PC-3 (cell line): ENCODE measurements around the gene HES7. TPM values are rescaled to one million over a fixed set of nuclear protein-coding genes. Genes with fewer than 3 reads are reported as not detected.

Source experiments
- ATAC-seq: fragments of 200-7000 bp; cut with Tn5 transposase; 2 replicates; pipeline ENCODE4 v1.9.1; 2020; ENCODE audit warnings: mild to moderate bottlenecking, moderate library complexity
- BruUV-seq: library from RNA; stranded (reverse); fragments of 400-500 nt; replicated peaks from 2 replicates; lab custom pipeline; 2021; lab: Mats Ljungman, UMichigan
- CTCF ChIA-PET: fragments of 300-600 bp; sonication (Branson Sonifier 250); formaldehyde crosslinking; loops from one replicate; lab custom pipeline; 2022; ENCODE audit warnings: antibody characterized with exemption; lab: Charles Lee
- POLR2A ChIA-PET: fragments of 300-600 bp; sonication (Branson Sonifier 250); formaldehyde crosslinking; loops from one replicate; lab custom pipeline; 2022; ENCODE audit warnings: antibody characterized with exemption; ENCODE audit not compliant: unreplicated experiment; lab: Charles Lee
- DNase-seq: peaks from one replicate; pipeline ENCODE4 v3.0.0-alpha.2; 2015
- H2AFZ ChIP-seq: fragments of 300-600 bp; sonication (generic); 2 replicates; pipeline ENCODE4 v1.6.0; 2016; ENCODE audit warnings: antibody characterized with exemption, low read length
- H3F3A ChIP-seq: fragments of 300-600 bp; sonication (generic); one replicate; pipeline ENCODE4 v1.6.0; 2017; ENCODE audit warnings: antibody characterized with exemption, low read length, control low read depth, mild to moderate bottlenecking; ENCODE audit not compliant: unreplicated experiment
- H3K27ac ChIP-seq: fragments of 300-600 bp; sonication (generic); 2 replicates; pipeline ENCODE4 v1.5.1; 2016; ENCODE audit warnings: mild to moderate bottlenecking, low read length
- H3K27me3 ChIP-seq: fragments of 300-600 bp; sonication (generic); 2 replicates; pipeline ENCODE4 v1.6.1; 2016; ENCODE audit warnings: low read length, mixed read lengths
- H3K36me3 ChIP-seq: fragments of 300-600 bp; sonication (generic); 2 replicates; pipeline ENCODE4 v1.6.1; 2016; ENCODE audit warnings: low read depth, mixed run types, low read length, mixed read lengths
- H3K4me1 ChIP-seq: fragments of 300-600 bp; sonication (generic); 2 replicates; pipeline ENCODE4 v1.5.1; 2016; ENCODE audit warnings: low read length; ENCODE audit not compliant: insufficient read depth
- H3K4me2 ChIP-seq: fragments of 300-600 bp; sonication (generic); 2 replicates; pipeline ENCODE4 v1.6.0; 2016; ENCODE audit warnings: low read length
- H3K4me3 ChIP-seq: fragments of 300-600 bp; sonication (generic); 2 replicates; pipeline ENCODE4 v1.5.1; 2016; ENCODE audit warnings: mild to moderate bottlenecking, low read length, mixed read lengths
- H3K79me2 ChIP-seq: fragments of 300-600 bp; sonication (generic); 2 replicates; pipeline ENCODE4 v1.6.1; 2017; ENCODE audit warnings: low read length, mixed read lengths
- H3K9ac ChIP-seq: fragments of 300-600 bp; sonication (generic); 2 replicates; pipeline ENCODE4 v1.6.0; 2016; ENCODE audit warnings: mild to moderate bottlenecking, low read length
- H3K9me2 ChIP-seq: fragments of 300-600 bp; sonication (generic); replicated peaks from 2 replicates; pipeline ENCODE4 v1.6.1; 2016; ENCODE audit warnings: mixed run types, low read length, mixed read lengths
- H3K9me3 ChIP-seq: fragments of 300-600 bp; sonication (generic); 2 replicates; pipeline ENCODE4 v1.6.1; 2016; ENCODE audit warnings: low read length, mixed read lengths
- H4K20me1 ChIP-seq: fragments of 300-600 bp; sonication (generic); 2 replicates; pipeline ENCODE4 v1.6.1; 2016; ENCODE audit warnings: low read length, mixed read lengths
- CTCF ChIP-seq: fragments of 300-600 bp; sonication (generic); conservative IDR thresholded peaks from 2 replicates; pipeline ENCODE4 v1.5.1; 2017; ENCODE audit warnings: antibody characterized with exemption, low read depth, mild to moderate bottlenecking, low read length
- EZH2 ChIP-seq: fragments of 300-600 bp; sonication (generic); IDR thresholded peaks from one replicate; pipeline ENCODE4 v1.6.1; 2017; ENCODE audit warnings: antibody characterized with exemption, mild to moderate bottlenecking, low read length; ENCODE audit not compliant: unreplicated experiment
- EZH2phosphoT487 ChIP-seq: fragments of 300-600 bp; sonication (generic); IDR thresholded peaks from 2 replicates; pipeline ENCODE4 v1.6.1; 2018; ENCODE audit warnings: mild to moderate bottlenecking, antibody characterized with exemption, low read length, borderline replicate concordance
- intact Hi-C: fragments of 100-400 bp; cut with micrococcal nuclease; formaldehyde crosslinking; loops from 2 replicates; pipeline ENCODE4 v1.9.0; 2023
- total RNA-seq: library from RNA; depleted of rRNA; stranded (reverse); fragments of >200 nt; gene quantifications from 2 replicates; pipeline ENCODE4 v1.2.3, GENCODE V29; 2014

HES7 gene
- total RNA-seq, 1 experiment from 2014 or later = not detected

- ChIA-PET POLR2A (interaction anchor here (0.6 to 1.7 kb wide), 3 partner anchors 53 to 275 kb away, joined by 3 to 6 read pairs (median 4); no protein-coding TSS in a partner anchor), CTCF (interaction anchor here (0.9 kb wide), 2 partner anchors 18 to 32 kb away, joined by 3 to 7 read pairs; partner anchors contain the start of gene ALOX12B)
- H3K9me3 ChIP-seq = no peaks in the 10 kb centered on the region
- DNase-seq (peak; percentile 93), ATAC-seq (peak; percentile 39)
- H3F3A ChIP-seq = peaks cover 3% of the 10 kb centered on the region
- no peak for TF ChIP-seq EZH2phosphoT487
- TF ChIP-seq EZH2 = no peak
- no peak for TF ChIP-seq CTCF
- intact Hi-C loops = loop anchor here (1.0 to 2.0 kb wide), 4 partner anchors 36 to 233 kb away; no protein-coding TSS in a partner anchor
- peaks cover 15% of the 10 kb centered on the region; the same call in 1 of the 2 replicates for H3K4me1 ChIP-seq
- peak overlapping the region; percentile 78 for H2AFZ ChIP-seq
- peak overlapping the region; percentile 59 for H3K9ac ChIP-seq
- peaks cover 3% of the 10 kb centered on the region for H4K20me1 ChIP-seq
- peak overlapping the region; percentile 28; the same call in 1 of the 2 replicates for H3K27ac ChIP-seq
- peak overlapping the region; percentile 91 for H3K4me3 ChIP-seq
- no TSS peak for BruUV-seq
- peak overlapping the region; percentile 96 for H3K4me2 ChIP-seq
- H3K27me3 ChIP-seq = no peaks in the 10 kb centered on the region
- no peaks in the 10 kb centered on the region for H3K9me2 ChIP-seq
- H3K36me3 ChIP-seq = no peaks in the 10 kb centered on the region
- no peaks in the 10 kb centered on the region for H3K79me2 ChIP-seq
Measured at GRCh38 chr17:8119581-8120519, 4.1 kb downstream of the HES7 start.

- ChIA-PET CTCF (interaction anchor here (0.6 to 1.0 kb wide), 4 partner anchors 19 to 78 kb away, joined by 3 to 7 read pairs (median 6); partner anchors contain the start of gene ALOX12B), POLR2A (interaction anchor here (1.7 kb wide), 1 partner anchor 54 kb away, joined by 6 read pairs; no protein-coding TSS in a partner anchor)
- Histone ChIP-seq H3K9me3 (no peaks in the 10 kb centered on the region), H3K9me2 (no peaks in the 10 kb centered on the region), H3K36me3 (no peaks in the 10 kb centered on the region), H3K4me3 (peak overlapping the region; percentile 72), H3K4me1 (peaks cover 15% of the 10 kb centered on the region; the same call in 1 of the 2 replicates), H3K79me2 (no peaks in the 10 kb centered on the region), H2AFZ (peak overlapping the region; percentile 65), H3K27me3 (no peaks in the 10 kb centered on the region), H3K4me2 (peak overlapping the region; percentile 92), H3K9ac (peak overlapping the region; percentile 82), H4K20me1 (peaks cover 3% of the 10 kb centered on the region), H3K27ac (peak overlapping the region; percentile 94), H3F3A (peaks cover 3% of the 10 kb centered on the region)
- ATAC-seq = peak; percentile 39
- intact Hi-C loops = loop anchor here (1.0 to 2.0 kb wide), 3 partner anchors 59 to 232 kb away; no protein-coding TSS in a partner anchor
- TSS peak; percentile 71 for BruUV-seq
- TF ChIP-seq EZH2 (no peak), CTCF (peak; percentile 79)
- DNase-seq = peak; percentile 77
Measured at GRCh38 chr17:8118769-8119580, 4.9 kb downstream of the HES7 start.
